ENCODE results near the gene NRDC. TPM values are rescaled to one million over a fixed set of nuclear protein-coding genes. Genes with fewer than 3 reads are reported as not detected.

Gene NRDC
- total RNA-seq, 2 donors from 2014 or later, result 97.9 to 116 TPM

DNA sequence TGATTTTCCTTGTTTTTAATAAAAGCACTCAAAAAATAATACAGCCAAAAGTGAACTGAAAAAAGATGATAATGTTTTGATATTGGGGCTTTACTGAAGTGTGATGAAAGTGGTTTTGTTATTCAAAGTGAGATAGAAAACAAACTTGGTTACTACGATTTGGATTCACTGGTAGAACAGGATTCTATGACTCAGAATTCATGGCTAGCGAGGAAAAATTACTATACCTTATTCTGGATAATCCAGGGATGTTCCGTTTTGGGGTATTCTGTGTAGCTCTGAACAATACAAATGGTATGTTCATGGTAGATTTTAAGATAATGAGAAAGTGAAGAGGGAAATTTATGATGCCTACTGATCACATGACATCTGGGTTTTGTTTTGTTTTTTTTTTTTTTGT is 117.7 kb downstream of the NRDC start:
- ATAC-seq (no peak), DNase-seq (no peak)
- Mint-ChIP-seq H3K27me3 (no peaks in the 10 kb centered on the region), H3K27ac (peak overlapping the region; percentile 43), H3K4me1 (peaks cover 6% of the 10 kb centered on the region), H3K36me3 (ENCODE audit: low read depth) (peaks cover 2% of the 10 kb centered on the region), H3K4me3 (no peak overlapping the region)
- no peaks in the 10 kb centered on the region for H3K9me3 ChIP-seq (ENCODE audit: control insufficient read depth, low read length, poor library complexity, severe bottlenecking)

DNA sequence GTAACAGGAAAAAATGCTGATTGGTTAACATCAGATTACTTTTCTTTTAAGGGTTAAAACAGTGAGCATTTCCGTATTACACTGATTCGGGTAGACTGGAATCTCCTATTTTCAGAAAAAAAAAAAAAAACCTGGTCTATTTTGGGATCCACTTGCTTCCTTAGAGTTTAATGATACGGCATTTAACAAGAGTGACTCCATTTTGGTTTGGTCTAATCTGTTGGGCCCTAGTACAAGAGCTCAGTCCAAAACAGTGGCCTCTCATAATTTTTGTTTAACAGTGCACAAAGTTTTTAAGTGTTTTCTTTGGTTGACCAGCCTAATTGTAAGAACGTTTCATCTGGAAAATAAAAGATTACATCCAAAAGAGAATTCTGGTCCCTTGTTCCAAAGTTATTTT is 120.2 kb downstream of the NRDC start:
- Mint-ChIP-seq H3K36me3 (ENCODE audit: low read depth) (peaks cover 6% of the 10 kb centered on the region), H3K27me3 (no peaks in the 10 kb centered on the region), H3K4me3 (no peak overlapping the region), H3K4me1 (peaks cover 12% of the 10 kb centered on the region), H3K27ac (no peak overlapping the region)
- ATAC-seq (no peak), DNase-seq (no peak)
- no peaks in the 10 kb centered on the region for H3K9me3 ChIP-seq (ENCODE audit: control insufficient read depth, low read length, poor library complexity, severe bottlenecking)

GRCh38 chr1:51756290-51756689 is 122.2 kb downstream of the NRDC start:
- Mint-ChIP-seq H3K4me3 (no peak overlapping the region), H3K27me3 (no peaks in the 10 kb centered on the region), H3K36me3 (ENCODE audit: low read depth) (peaks cover 10% of the 10 kb centered on the region), H3K27ac (no peak overlapping the region), H3K4me1 (peaks cover 12% of the 10 kb centered on the region)
- no peak for ATAC-seq
- DNase-seq, result no peak
- H3K9me3 ChIP-seq (ENCODE audit: control insufficient read depth, low read length, poor library complexity, severe bottlenecking), result no peaks in the 10 kb centered on the region

- no peak for ATAC-seq
- H3K27me3 Mint-ChIP-seq, result no peaks in the 10 kb centered on the region
These were observed 123.1 kb downstream of the NRDC start for GRCh38 chr1:51755437-51755836.

DNA sequence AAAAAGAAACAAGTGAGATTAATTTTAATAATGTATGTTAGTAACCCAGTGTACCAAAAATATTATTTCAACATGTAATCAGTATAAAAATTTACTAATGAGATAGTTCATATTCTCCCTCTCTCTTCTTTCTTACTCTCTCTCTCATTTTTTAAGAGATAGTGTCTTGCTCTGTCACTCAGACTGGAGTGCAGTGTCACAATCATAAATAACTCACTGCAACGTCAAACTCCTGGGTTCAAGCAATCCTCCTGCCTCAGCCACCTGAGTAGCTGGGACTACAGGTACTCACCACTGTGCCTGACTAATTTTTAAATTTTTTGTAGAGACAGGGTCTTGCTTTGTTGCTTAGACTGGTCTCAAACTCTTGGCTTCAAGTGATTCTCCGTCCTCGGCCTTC is 123.9 kb downstream of the NRDC start:
- H3K9me3 ChIP-seq (ENCODE audit: control insufficient read depth, low read length, poor library complexity, severe bottlenecking), result no peaks in the 10 kb centered on the region
- H3K27ac Mint-ChIP-seq, result no peak overlapping the region
- H3K4me1 Mint-ChIP-seq, result peaks cover 8% of the 10 kb centered on the region
- no peaks in the 10 kb centered on the region for H3K27me3 Mint-ChIP-seq
- ATAC-seq, result no peak
- no peak overlapping the region for H3K4me3 Mint-ChIP-seq
- no peak for DNase-seq
- peaks cover 10% of the 10 kb centered on the region for H3K36me3 Mint-ChIP-seq (ENCODE audit: low read depth)

More at GRCh38 chr1:51755437-51755836, 123.1 kb downstream of the NRDC start:
- peaks cover 11% of the 10 kb centered on the region for H3K36me3 Mint-ChIP-seq (ENCODE audit: low read depth)
- no peak overlapping the region for H3K27ac Mint-ChIP-seq
- no peaks in the 10 kb centered on the region for H3K9me3 ChIP-seq (ENCODE audit: control insufficient read depth, low read length, poor library complexity, severe bottlenecking)
- H3K4me3 Mint-ChIP-seq, result no peak overlapping the region
- no peak for DNase-seq
- peaks cover 10% of the 10 kb centered on the region for H3K4me1 Mint-ChIP-seq

DNA sequence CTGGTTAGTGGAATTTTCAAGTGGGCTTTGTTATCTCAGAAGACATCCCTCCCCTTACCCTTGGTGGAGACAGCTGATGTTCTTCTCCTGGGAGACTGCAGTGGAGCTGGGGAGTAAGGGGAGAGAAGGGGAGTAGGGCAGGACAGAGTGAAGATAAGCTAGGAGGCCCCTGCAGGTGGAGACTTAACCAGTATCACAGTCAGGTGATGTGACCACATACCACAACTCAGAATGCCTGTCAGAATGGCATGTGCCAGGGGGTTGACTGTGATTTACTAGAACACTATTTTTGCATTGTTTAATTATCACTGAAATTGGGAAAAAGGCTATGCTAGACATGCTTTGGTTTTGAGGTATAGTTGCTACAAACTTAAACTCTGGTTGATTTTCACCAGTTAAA is 124.6 kb downstream of the NRDC start:
- H3K9me3 ChIP-seq (ENCODE audit: control insufficient read depth, low read length, poor library complexity, severe bottlenecking), result no peaks in the 10 kb centered on the region
- H3K4me3 Mint-ChIP-seq, result no peak overlapping the region
- no peak overlapping the region for H3K27ac Mint-ChIP-seq
- H3K27me3 Mint-ChIP-seq, result no peaks in the 10 kb centered on the region
- H3K36me3 Mint-ChIP-seq (ENCODE audit: low read depth), result peaks cover 9% of the 10 kb centered on the region
- ATAC-seq, result no peak
- DNase-seq, result no peak
- peaks cover 6% of the 10 kb centered on the region for H3K4me1 Mint-ChIP-seq

GRCh38 chr1:51752073-51752948 is 126.2 kb downstream of the NRDC start:
- Mint-ChIP-seq H3K27ac (no peak overlapping the region), H3K27me3 (no peaks in the 10 kb centered on the region), H3K36me3 (ENCODE audit: low read depth) (peaks cover 9% of the 10 kb centered on the region), H3K4me3 (no peak overlapping the region), H3K4me1 (peaks cover 6% of the 10 kb centered on the region)
- ATAC-seq, result no peak
- DNase-seq, result no peak
- H3K9me3 ChIP-seq (ENCODE audit: control insufficient read depth, low read length, poor library complexity, severe bottlenecking), result no peaks in the 10 kb centered on the region

GRCh38 chr1:51750729-51751128 is 127.8 kb downstream of the NRDC start:
- peaks cover 4% of the 10 kb centered on the region for H3K4me1 Mint-ChIP-seq
- no peak for ATAC-seq
- no peaks in the 10 kb centered on the region for H3K9me3 ChIP-seq (ENCODE audit: control insufficient read depth, low read length, poor library complexity, severe bottlenecking)
- DNase-seq, result no peak
- peaks cover 9% of the 10 kb centered on the region for H3K36me3 Mint-ChIP-seq (ENCODE audit: low read depth)
- no peak overlapping the region for H3K27ac Mint-ChIP-seq
- H3K4me3 Mint-ChIP-seq, result no peak overlapping the region
- no peaks in the 10 kb centered on the region for H3K27me3 Mint-ChIP-seq

DNA sequence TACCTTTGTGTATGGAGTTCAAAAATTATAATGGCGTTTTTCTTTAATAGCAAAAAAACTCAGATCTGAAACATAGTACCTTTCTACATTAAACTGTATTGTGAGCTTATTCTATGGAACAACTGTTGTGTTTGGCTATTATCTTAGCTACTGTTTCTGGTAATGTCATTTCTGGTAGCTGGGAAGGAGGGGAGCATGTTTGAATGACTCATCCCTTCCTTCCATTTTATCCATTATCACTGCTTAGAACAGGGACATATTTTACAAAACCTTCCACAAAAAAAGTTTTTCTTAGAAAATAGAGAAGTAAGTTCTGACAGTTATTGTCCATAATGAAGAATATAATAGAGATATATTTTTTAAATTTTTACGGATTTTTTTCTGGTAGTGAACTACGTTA is 128.3 kb downstream of the NRDC start:
- peaks cover 7% of the 10 kb centered on the region for H3K36me3 Mint-ChIP-seq (ENCODE audit: low read depth)
- DNase-seq (no peak), ATAC-seq (no peak)
- no peak overlapping the region for H3K27ac Mint-ChIP-seq
- no peak overlapping the region for H3K4me3 Mint-ChIP-seq
- no peaks in the 10 kb centered on the region for H3K27me3 Mint-ChIP-seq
- H3K4me1 Mint-ChIP-seq, result peaks cover 3% of the 10 kb centered on the region
- no peaks in the 10 kb centered on the region for H3K9me3 ChIP-seq (ENCODE audit: control insufficient read depth, low read length, poor library complexity, severe bottlenecking)

DNA sequence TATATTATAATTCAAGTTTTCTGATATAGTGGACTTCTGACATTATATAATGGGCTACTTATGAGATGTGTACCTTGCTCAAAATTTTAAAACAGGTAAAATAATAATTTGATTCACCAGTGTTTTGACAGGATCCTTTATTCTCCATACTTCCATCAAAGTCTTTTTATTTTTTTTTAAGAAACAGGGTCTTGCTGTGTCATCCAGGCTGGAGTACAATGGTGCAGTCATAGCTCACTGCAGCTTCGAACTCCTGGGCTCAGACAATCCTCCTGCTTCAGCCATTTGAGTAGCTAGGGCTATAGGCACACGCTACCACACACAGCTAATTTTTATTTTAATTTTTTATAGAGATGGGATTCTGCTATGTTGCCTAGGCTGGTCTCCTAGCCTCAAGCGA is 129.4 kb downstream of the NRDC start:
- no peak for ATAC-seq
- no peak overlapping the region for H3K4me3 Mint-ChIP-seq

GRCh38 chr1:51745304-51745570 is 133.3 kb downstream of the NRDC start:
- Mint-ChIP-seq H3K4me3 (no peak overlapping the region), H3K4me1 (peaks cover 17% of the 10 kb centered on the region), H3K36me3 (ENCODE audit: low read depth) (peaks cover 6% of the 10 kb centered on the region), H3K27me3 (no peaks in the 10 kb centered on the region), H3K27ac (peak overlapping the region; percentile 6)
- no peak for DNase-seq
- ATAC-seq, result no peak
- H3K9me3 ChIP-seq (ENCODE audit: control insufficient read depth, low read length, poor library complexity, severe bottlenecking), result no peaks in the 10 kb centered on the region

More for the DNA sequence above, 129.4 kb downstream of the NRDC start:
- H3K27me3 Mint-ChIP-seq, result no peaks in the 10 kb centered on the region
- no peak for DNase-seq
- no peaks in the 10 kb centered on the region for H3K9me3 ChIP-seq (ENCODE audit: control insufficient read depth, low read length, poor library complexity, severe bottlenecking)
- H3K27ac Mint-ChIP-seq, result no peak overlapping the region
- peaks cover 7% of the 10 kb centered on the region for H3K36me3 Mint-ChIP-seq (ENCODE audit: low read depth)
- peaks cover 10% of the 10 kb centered on the region for H3K4me1 Mint-ChIP-seq

DNA sequence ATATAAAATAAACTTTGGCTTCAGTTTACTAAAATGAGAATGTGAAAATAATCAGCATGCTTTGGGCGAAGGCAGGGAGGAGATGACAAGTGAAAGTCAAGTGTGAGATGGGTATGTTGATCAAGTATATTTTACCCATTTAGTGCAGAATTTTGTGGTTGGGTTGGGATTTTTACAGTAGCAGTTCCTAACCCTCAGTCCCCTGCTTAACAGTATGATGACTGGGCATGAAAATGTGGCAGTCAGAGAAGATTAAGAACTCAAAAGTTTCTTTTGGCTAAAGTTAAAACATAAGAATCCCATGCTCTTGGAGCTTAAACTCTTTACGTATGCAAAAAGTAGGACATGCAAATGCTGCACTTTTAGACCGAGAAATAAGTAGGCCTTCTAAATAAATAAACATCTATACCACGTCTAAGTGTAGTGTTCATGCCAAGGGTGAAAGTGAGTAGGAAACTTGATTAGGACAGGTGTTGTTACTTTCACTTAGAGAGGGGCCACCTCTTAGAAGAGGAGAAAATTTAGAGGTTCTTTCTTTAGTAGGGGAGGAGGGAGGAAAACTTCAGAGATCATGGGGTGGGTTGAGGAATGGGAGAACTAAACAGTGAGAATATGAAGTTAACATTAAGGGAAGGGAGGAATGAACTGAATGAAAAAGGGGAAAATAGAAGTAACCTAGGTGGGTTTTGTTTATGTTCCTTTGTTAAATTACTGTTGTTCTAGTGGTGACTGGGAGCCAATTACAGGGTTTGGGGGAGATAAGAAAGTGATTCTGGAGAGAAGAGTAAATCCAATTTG is 133.8 kb downstream of the NRDC start:
- peak overlapping the region; percentile 6 for H3K27ac Mint-ChIP-seq
- peaks cover 6% of the 10 kb centered on the region for H3K36me3 Mint-ChIP-seq (ENCODE audit: low read depth)
- H3K4me1 Mint-ChIP-seq, result peaks cover 20% of the 10 kb centered on the region
- H3K27me3 Mint-ChIP-seq, result no peaks in the 10 kb centered on the region
- DNase-seq (no peak), ATAC-seq (no peak)
- H3K9me3 ChIP-seq (ENCODE audit: control insufficient read depth, low read length, poor library complexity, severe bottlenecking), result no peaks in the 10 kb centered on the region
- H3K4me3 Mint-ChIP-seq, result no peak overlapping the region

DNA sequence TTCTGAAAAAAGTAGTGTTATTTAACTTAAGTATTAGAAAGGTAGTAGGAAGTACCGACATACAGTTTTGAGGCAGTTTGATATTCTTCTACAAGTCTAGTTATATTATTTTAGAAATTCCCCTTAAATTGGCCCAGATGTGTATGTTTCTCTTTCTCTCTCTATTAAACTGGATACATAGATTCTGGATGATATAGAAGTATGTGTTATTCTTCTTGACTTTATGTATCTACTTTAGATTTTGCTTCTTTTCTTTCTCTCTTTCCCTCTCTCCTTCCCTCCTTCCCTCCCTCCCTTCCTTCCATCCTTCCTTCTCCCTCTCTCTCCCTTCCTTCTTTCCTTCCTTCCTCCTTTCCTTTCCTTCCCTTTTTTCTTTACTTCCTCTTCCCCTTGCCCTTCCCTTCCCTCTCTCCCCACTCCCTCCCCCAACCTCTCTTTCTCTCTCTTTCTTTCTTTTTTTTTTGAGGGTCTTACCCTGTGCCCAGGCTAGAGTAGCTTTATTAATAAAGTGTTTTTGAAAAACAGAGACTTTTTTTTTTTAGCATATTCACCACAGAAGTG is 137.3 kb downstream of the NRDC start:
- Mint-ChIP-seq H3K27ac (peak overlapping the region; percentile 27), H3K27me3 (no peaks in the 10 kb centered on the region), H3K4me1 (peaks cover 27% of the 10 kb centered on the region), H3K36me3 (ENCODE audit: low read depth) (peaks cover 5% of the 10 kb centered on the region), H3K4me3 (no peak overlapping the region)
- DNase-seq, result no peak
- no peak for ATAC-seq
- no peaks in the 10 kb centered on the region for H3K9me3 ChIP-seq (ENCODE audit: control insufficient read depth, low read length, poor library complexity, severe bottlenecking)

Measured in T-helper 17 cell (primary cell).